Endothelial cell (in vitro differentiated cells): ENCODE data around the gene SMPD1. TPM values are rescaled to one million over a fixed set of nuclear protein-coding genes. Genes with fewer than 3 reads are reported as not detected.
A peak's percentile ranks its signal among the peaks of the same experiment; 100 is the strongest.

Experiments
- DNase-seq: peaks from one replicate; pipeline ENCODE4 v3.0.0; 2021; ENCODE audit warnings: low spot score
- H3K27ac Mint-ChIP-seq: one replicate; pipeline ENCODE4 v1.8.0; 2021; ENCODE audit warnings: mixed read lengths, inconsistent platforms; ENCODE audit not compliant: unreplicated experiment
- H3K27me3 Mint-ChIP-seq: one replicate; pipeline ENCODE4 v1.8.0; 2021; ENCODE audit warnings: mild to moderate bottlenecking, moderate library complexity, mixed read lengths, inconsistent platforms; ENCODE audit not compliant: unreplicated experiment
- H3K36me3 Mint-ChIP-seq: one replicate; pipeline ENCODE4 v1.8.0; 2021; ENCODE audit warnings: mild to moderate bottlenecking, low read depth, mixed read lengths, inconsistent platforms; ENCODE audit not compliant: unreplicated experiment
- H3K4me1 Mint-ChIP-seq: one replicate; pipeline ENCODE4 v1.8.0; 2021; ENCODE audit warnings: mild to moderate bottlenecking, mixed read lengths, inconsistent platforms; ENCODE audit not compliant: unreplicated experiment
- H3K4me3 Mint-ChIP-seq: one replicate; pipeline ENCODE4 v1.8.0; 2021; ENCODE audit warnings: mild to moderate bottlenecking, mixed read lengths, inconsistent platforms; ENCODE audit not compliant: unreplicated experiment
- H3K9me3 Mint-ChIP-seq: one replicate; pipeline ENCODE4 v1.8.0; 2021; ENCODE audit warnings: mixed read lengths, inconsistent platforms; ENCODE audit not compliant: unreplicated experiment
- CTCF ChIP-seq: fragments of 200-600 bp; sonication (generic); IDR thresholded peaks from one replicate; pipeline ENCODE4 v1.5.0; 2021; ENCODE audit warnings: antibody characterized with exemption; ENCODE audit not compliant: unreplicated experiment
- total RNA-seq: library from RNA; stranded (reverse); fragmentation: NEBNext Ultra II Directional; extraction: Animal tissue kit (Norgen Biotek cat#: 25700); gene quantifications from one replicate; pipeline ENCODE4 v1.2.1, GENCODE V29; 2021; ENCODE audit not compliant: unreplicated experiment

The SMPD1 gene
- total RNA-seq, 1 donor from 2014 or later: 24.8 TPM

GRCh38 chr11:6353367-6353987, 36.8 kb upstream of the SMPD1 start:
- DNase-seq: peak; percentile 70
- Mint-ChIP-seq H3K4me3 (no peak overlapping the region), H3K9me3 (no peaks in the 10 kb centered on the region)

GRCh38 chr11:6354651-6355485, 35.4 kb upstream of the SMPD1 start:
- no peak for DNase-seq

More at GRCh38 chr11:6353367-6353987, 36.8 kb upstream of the SMPD1 start:
- Mint-ChIP-seq H3K4me1 (peaks cover 15% of the 10 kb centered on the region), H3K27ac (no peak overlapping the region), H3K27me3 (peaks cover 2% of the 10 kb centered on the region), H3K36me3 (no peaks in the 10 kb centered on the region)
- peak; percentile 95 for TF ChIP-seq CTCF

GRCh38 chr11:6356503-6357055, 33.7 kb upstream of the SMPD1 start:
- no peaks in the 10 kb centered on the region for H3K36me3 Mint-ChIP-seq
- no peak overlapping the region for H3K27ac Mint-ChIP-seq
- no peak for DNase-seq

More at GRCh38 chr11:6354651-6355485, 35.4 kb upstream of the SMPD1 start:
- H3K27me3 Mint-ChIP-seq: peaks cover 3% of the 10 kb centered on the region
- no peaks in the 10 kb centered on the region for H3K36me3 Mint-ChIP-seq
- no peak for TF ChIP-seq CTCF
- H3K4me3 Mint-ChIP-seq: no peak overlapping the region
- no peaks in the 10 kb centered on the region for H3K9me3 Mint-ChIP-seq
- peaks cover 15% of the 10 kb centered on the region for H3K4me1 Mint-ChIP-seq
- no peak overlapping the region for H3K27ac Mint-ChIP-seq

GRCh38 chr11:6357222-6357621, 33.1 kb upstream of the SMPD1 start:
- Mint-ChIP-seq H3K4me3 (no peak overlapping the region), H3K36me3 (no peaks in the 10 kb centered on the region), H3K27me3 (peaks cover 5% of the 10 kb centered on the region), H3K4me1 (peaks cover 15% of the 10 kb centered on the region), H3K9me3 (no peaks in the 10 kb centered on the region), H3K27ac (no peak overlapping the region)
- TF ChIP-seq CTCF: no peak
- DNase-seq: no peak

More at GRCh38 chr11:6356503-6357055, 33.7 kb upstream of the SMPD1 start:
- Mint-ChIP-seq H3K4me1 (peaks cover 15% of the 10 kb centered on the region), H3K4me3 (no peak overlapping the region), H3K27me3 (peaks cover 5% of the 10 kb centered on the region), H3K9me3 (no peaks in the 10 kb centered on the region)
- TF ChIP-seq CTCF: no peak

GRCh38 chr11:6360183-6360582, 30.1 kb upstream of the SMPD1 start:
- peaks cover 2% of the 10 kb centered on the region for H3K4me1 Mint-ChIP-seq
- no peak for DNase-seq

More at GRCh38 chr11:6360183-6360582, 30.1 kb upstream of the SMPD1 start:
- H3K27ac Mint-ChIP-seq: no peak overlapping the region
- H3K9me3 Mint-ChIP-seq: no peaks in the 10 kb centered on the region
- H3K36me3 Mint-ChIP-seq: no peaks in the 10 kb centered on the region
- peaks cover 4% of the 10 kb centered on the region for H3K27me3 Mint-ChIP-seq
- H3K4me3 Mint-ChIP-seq: no peak overlapping the region
- no peak for TF ChIP-seq CTCF
